NCI-H460 (cell line): ENCODE data around the gene CSNK2A2. TPM values are rescaled to one million over a fixed set of nuclear protein-coding genes. Genes with fewer than 3 reads are reported as not detected.

ENCODE experiments used
- DNase-seq: peaks from one replicate; pipeline ENCODE4 v3.0.0-alpha.2; 2016; ENCODE audit warnings: low read depth; ENCODE audit errors: extremely low read depth
- small RNA-seq, 2 experiments: library from RNA; depleted of rRNA; stranded (forward); fragments of <200 nt; gene quantifications; one replicate each; pipeline ENCODE3, GENCODE V24; 2014
- total RNA-seq: library from RNA; depleted of rRNA; stranded (reverse); fragments of >200 nt; shearing (Covaris generic); gene quantifications from 2 replicates; pipeline ENCODE4 v1.2.3, GENCODE V29; 2014; rRNA removed

Gene CSNK2A2
- total RNA-seq, 1 experiment from 2014 or later = 60.1 TPM

DNA sequence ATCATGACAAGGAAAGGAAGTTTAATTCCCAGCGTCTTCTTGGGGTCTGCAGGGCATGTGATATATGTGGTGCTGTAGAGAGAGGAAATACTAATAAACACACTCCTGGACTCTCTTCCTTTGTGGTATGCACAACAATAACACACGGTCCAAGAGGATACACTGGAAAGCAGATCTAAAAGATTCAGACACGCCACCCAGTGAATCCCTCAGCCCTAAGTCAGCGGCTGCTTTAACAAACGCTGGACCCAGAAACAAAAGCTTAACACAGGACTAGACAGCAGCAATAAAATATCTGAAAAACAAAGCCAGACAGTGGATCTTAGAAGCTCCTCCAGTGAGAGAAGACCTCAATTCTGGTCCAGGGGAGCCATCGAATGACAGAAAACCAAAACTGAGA lies 81.8 kb downstream of the CSNK2A2 start:
- no peak for DNase-seq

DNA sequence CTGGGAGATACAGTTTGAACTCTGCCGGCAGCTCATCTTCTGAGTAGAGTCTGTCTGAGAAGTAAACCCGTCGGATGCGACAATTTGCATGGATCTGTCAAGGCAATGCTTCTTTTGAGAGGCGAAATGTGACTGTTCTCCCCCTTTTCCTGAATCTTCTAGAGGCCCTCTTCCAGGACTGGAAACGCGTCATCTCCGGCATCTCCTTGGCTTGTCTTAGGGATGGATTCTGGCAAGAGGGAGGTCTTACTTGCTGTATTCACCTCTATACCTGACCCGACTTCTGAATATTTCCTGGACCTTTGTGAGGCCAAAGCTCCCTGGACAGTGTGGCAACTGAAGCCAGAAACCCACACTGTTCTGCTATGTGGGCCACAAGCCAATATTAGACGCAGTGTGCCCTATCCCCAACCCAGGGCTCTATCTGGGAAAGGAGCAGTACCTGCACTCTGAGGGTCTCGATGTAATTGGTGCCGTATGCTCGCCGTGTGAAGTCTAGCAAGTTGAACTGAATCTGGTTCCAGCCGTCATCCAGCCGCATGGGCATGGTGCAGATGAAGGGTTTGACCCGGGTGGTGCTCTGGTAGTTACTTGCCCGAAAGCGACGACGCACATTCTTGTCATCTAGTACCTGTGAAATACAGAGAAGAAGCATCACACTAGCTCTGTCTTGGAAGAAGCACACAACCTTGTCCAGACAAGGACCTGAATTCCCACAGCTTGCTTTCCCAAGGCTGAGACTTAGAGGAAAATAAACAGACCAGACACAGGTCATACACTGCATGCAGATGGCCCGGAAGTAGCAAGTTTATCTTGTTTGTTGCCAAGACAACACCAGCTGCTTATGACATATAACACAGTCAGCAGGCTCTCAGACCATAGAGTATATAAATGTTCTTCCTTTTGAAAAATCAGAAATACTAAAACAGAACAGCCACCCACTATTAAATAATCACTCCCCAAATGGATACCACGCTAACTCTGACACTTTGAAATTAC lies 82.8 kb downstream of the CSNK2A2 start:
- no peak for DNase-seq

DNA sequence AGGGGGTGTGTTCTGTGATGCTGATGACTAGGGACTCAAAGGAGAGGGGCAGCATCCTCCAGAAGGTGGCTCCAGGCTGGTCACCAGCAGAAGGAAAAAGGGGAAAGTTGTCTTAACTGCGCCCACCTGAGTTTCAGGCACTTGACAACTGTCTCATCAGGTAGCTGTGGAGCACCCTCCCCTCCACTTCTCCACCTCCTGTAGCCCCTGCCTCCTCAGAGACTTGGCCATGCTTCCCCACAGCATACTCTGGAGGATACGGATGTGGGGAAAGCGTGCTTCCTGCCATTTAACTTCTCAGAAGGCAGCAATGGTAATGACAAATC lies 86.6 kb downstream of the CSNK2A2 start:
- DNase-seq = no peak

DNA sequence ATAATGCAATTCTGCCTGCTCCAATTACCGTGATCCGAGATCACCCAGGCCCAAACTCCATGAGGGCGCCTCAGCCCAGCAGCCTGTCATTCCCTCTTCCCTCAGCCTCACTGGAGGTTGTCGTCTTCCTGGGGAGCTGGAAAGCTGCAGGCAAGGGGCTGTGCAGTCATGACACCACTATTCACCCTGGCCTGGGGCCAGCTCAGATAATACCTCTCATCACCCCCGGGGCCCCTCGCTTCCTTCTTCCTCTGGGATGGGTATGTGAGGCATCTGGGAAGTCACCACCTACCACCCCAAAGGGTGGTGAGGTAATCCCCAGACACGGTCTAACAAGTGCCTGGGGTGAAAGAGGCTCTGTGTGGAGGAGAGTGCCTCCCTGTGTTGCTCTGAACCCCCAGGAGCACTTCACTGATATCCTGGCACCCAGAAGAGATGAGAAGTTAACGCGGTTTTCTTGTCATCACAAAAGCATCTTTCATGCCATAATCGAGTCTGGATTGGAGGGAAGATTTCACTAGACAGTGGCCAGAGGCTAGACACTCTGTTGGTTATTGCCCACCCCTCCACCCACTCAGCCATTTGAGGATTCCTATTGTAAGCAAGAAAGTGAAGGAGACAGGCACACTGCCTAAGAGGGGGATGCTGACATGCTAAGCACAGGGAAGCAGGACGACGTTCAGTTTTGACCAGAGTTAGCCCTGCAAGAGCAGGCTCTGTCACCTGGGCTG lies 87.2 kb downstream of the CSNK2A2 start:
- no peak for DNase-seq

DNA sequence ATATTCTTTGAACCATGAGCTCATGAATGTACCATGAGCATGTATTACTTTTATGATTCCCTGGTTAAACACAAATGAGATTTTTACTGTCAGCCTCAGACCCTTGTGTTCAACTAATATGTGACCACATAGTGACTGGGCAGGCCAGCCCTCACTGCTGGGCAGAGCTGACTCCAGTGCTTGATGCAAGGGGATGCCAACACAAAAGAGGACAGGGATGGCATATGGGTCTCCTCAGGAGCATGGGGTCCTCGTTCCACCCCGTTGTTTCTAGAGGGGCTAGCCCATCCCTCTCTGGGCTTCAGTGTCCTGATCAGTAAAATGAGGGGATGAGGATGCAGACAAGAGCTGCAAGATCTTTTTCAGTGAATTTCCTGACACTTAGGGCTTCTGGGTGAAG lies 88.0 kb downstream of the CSNK2A2 start:
- DNase-seq = no peak

DNA sequence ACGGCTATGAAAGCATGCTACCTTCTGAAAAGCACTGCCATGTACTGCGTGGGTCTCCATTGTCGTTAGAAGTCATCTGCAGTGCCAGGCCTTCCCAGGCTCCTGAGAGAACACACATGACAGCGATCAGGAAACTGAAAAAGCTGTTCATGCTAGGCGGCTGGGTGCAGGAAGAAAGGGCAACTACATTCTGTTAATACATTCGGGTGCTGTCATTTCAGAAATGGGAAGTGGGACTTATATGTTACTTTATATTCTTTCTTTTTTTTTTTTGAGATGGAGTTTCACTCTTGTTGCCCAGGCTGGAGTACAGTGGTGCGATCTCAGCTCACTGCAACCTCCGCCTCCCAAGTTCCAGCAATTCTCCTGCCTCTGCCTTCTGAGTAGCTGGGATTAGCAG lies 88.6 kb downstream of the CSNK2A2 start:
- no peak for DNase-seq

Small RNAs within 50 kb of the gene (small RNA-seq; reads per million reads assigned to genes)
- gene RN7SL645P = 0 reads per million in 2 experiments

Other genes with a start within 250 kb of the CSNK2A2 start
- not detected in 2 replicates for gene CNGB1, start 227.0 kb downstream of the CSNK2A2 start, total RNA-seq
- gene ZNF319, start 197.4 kb downstream of the CSNK2A2 start, total RNA-seq = 5.9 and 7.6 TPM in 2 replicates
- gene USB1, start 196.7 kb downstream of the CSNK2A2 start, total RNA-seq = 14.2 and 17.5 TPM in 2 replicates
- 4.0 and 4.8 TPM in 2 replicates for gene MMP15, start 172.4 kb downstream of the CSNK2A2 start, total RNA-seq
- 77.8 and 85.3 TPM in 2 replicates for gene CFAP20, start 68.7 kb downstream of the CSNK2A2 start, total RNA-seq
- gene PRSS54, start 96.9 kb upstream of the CSNK2A2 start, total RNA-seq = not detected in 2 replicates
- gene GINS3, start 194.4 kb upstream of the CSNK2A2 start, total RNA-seq = 14.5 and 14.7 TPM in 2 replicates